Measurements from ENCODE around the gene RBPJ. TPM values are rescaled to one million over a fixed set of nuclear protein-coding genes. Genes with fewer than 3 reads are reported as not detected.

The RBPJ gene
- total RNA-seq, 1 experiment from 2014 or later = 53.8 TPM

GRCh38 chr4:26420438-26420837, 99.6 kb downstream of the RBPJ start:
- intact Hi-C loops (cut with micrococcal nuclease; ENCODE audit: unreplicated experiment) = loop anchor here (10.0 kb wide), 1 partner anchor 294 kb away; no protein-coding TSS in a partner anchor
- BruUV-seq (replicated peaks) = no TSS peak
- H3F3A ChIP-seq (ENCODE audit: insufficient read depth, low read depth) = no peaks in the 10 kb centered on the region
- ChIA-PET CTCF (no interaction called here), POLR2A (ENCODE audit: unreplicated experiment) (no interaction called here)
- H3K27me3 ChIP-seq (ENCODE audit: insufficient read depth, low read depth) = no peaks in the 10 kb centered on the region
- H3K9me2 ChIP-seq (ENCODE audit: insufficient read depth) = no peaks in the 10 kb centered on the region
- H3K36me3 ChIP-seq (ENCODE audit: low read depth) = no peaks in the 10 kb centered on the region
- no peaks in the 10 kb centered on the region for H3K79me2 ChIP-seq (ENCODE audit: low read depth)
- H3K27ac ChIP-seq = no peak overlapping the region
- no peaks in the 10 kb centered on the region for H3K4me1 ChIP-seq (replicated peaks; ENCODE audit: insufficient read depth)
- peaks cover 3% of the 10 kb centered on the region; the same call in 1 of the 2 replicates for H4K20me1 ChIP-seq (ENCODE audit: insufficient read depth)
- TF ChIP-seq CTCF (conservative IDR thresholded peaks at IDR 0.05) (no peak), EZH2 (IDR thresholded peaks at IDR 0.05; ENCODE audit: low read depth) (no peak)
- H2AFZ ChIP-seq = no peak overlapping the region
- no peak overlapping the region for H3K4me2 ChIP-seq
- no peaks in the 10 kb centered on the region for H3K9me3 ChIP-seq (ENCODE audit: insufficient read depth, low read depth)
- DNase-seq = no peak
- no peak overlapping the region for H3K4me3 ChIP-seq

DNA sequence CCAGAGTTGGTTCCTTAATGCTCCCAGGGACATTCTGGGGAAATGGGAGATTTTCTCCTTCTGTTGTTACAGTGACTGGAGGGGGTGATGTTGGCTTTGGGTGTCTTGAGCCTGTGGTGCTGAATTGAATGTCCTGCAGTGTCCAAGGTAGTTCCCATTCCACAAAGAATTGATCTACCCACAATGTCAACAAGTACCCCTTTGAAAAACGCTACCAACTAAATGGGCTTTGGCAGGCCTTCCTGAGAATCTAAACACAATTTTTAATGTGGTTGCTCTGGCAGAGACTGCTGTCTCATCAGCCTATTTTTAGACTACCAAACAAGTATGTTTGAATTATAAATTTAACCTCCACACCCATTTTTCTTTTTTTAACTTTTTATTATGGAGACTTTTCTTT, 100.1 kb downstream of the RBPJ start:
- intact Hi-C loops (cut with micrococcal nuclease; ENCODE audit: unreplicated experiment) = loop anchor here (10.0 kb wide), 1 partner anchor 294 kb away; no protein-coding TSS in a partner anchor
- no peak overlapping the region for H3K4me2 ChIP-seq
- no peaks in the 10 kb centered on the region for H3K4me1 ChIP-seq (replicated peaks; ENCODE audit: insufficient read depth)
- H3F3A ChIP-seq (ENCODE audit: insufficient read depth, low read depth) = no peaks in the 10 kb centered on the region
- ChIA-PET CTCF (no interaction called here), POLR2A (ENCODE audit: unreplicated experiment) (no interaction called here)
- H3K9me3 ChIP-seq (ENCODE audit: insufficient read depth, low read depth) = no peaks in the 10 kb centered on the region
- H3K36me3 ChIP-seq (ENCODE audit: low read depth) = no peaks in the 10 kb centered on the region
- H3K9me2 ChIP-seq (ENCODE audit: insufficient read depth) = no peaks in the 10 kb centered on the region
- no peak overlapping the region for H3K27ac ChIP-seq
- no TSS peak for BruUV-seq (replicated peaks)
- H4K20me1 ChIP-seq (ENCODE audit: insufficient read depth) = peaks cover 3% of the 10 kb centered on the region; the same call in 1 of the 2 replicates
- H2AFZ ChIP-seq = no peak overlapping the region
- H3K27me3 ChIP-seq (ENCODE audit: insufficient read depth, low read depth) = no peaks in the 10 kb centered on the region
- no peak for DNase-seq
- H3K4me3 ChIP-seq = no peak overlapping the region
- no peaks in the 10 kb centered on the region for H3K79me2 ChIP-seq (ENCODE audit: low read depth)
- TF ChIP-seq EZH2 (IDR thresholded peaks at IDR 0.05; ENCODE audit: low read depth) = no peak
- TF ChIP-seq CTCF (conservative IDR thresholded peaks at IDR 0.05) = no peak

DNA sequence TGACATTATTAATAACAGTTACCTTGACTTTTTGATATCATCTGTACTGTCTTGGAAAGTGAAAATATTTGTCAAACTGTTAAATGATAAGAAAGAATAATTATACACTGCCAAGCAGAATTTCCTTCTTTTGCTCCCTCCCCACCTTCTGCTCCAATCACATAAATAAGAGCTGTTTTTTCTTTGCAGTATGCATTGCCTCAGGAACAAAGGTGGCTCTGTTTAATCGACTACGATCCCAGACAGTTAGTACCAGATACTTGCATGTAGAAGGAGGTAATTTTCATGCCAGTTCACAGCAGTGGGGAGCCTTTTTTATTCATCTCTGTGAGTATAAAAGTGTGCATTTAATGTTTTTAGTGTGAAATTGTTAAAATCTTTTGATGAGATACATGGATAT, 103.3 kb downstream of the RBPJ start:
- H3K9me2 ChIP-seq (ENCODE audit: insufficient read depth) = no peaks in the 10 kb centered on the region
- DNase-seq = no peak
- H3F3A ChIP-seq (ENCODE audit: insufficient read depth, low read depth) = no peaks in the 10 kb centered on the region
- intact Hi-C loops (cut with micrococcal nuclease; ENCODE audit: unreplicated experiment) = loop anchor here (10.0 kb wide), 1 partner anchor 291 kb away; no protein-coding TSS in a partner anchor
- H3K27ac ChIP-seq = no peak overlapping the region
- H3K9me3 ChIP-seq (ENCODE audit: insufficient read depth, low read depth) = no peaks in the 10 kb centered on the region
- H3K4me3 ChIP-seq = no peak overlapping the region
- no peaks in the 10 kb centered on the region for H3K36me3 ChIP-seq (ENCODE audit: low read depth)
- POLR2A ChIA-PET (ENCODE audit: unreplicated experiment) = no interaction called here
- H3K4me1 ChIP-seq (replicated peaks; ENCODE audit: insufficient read depth) = no peaks in the 10 kb centered on the region
- TF ChIP-seq EZH2 (IDR thresholded peaks at IDR 0.05; ENCODE audit: low read depth) (no peak), CTCF (conservative IDR thresholded peaks at IDR 0.05) (no peak)
- H3K4me2 ChIP-seq = no peak overlapping the region
- CTCF ChIA-PET = no interaction called here
- BruUV-seq (replicated peaks) = no TSS peak
- H3K79me2 ChIP-seq (ENCODE audit: low read depth) = no peaks in the 10 kb centered on the region
- peaks cover 3% of the 10 kb centered on the region; the same call in 1 of the 2 replicates for H4K20me1 ChIP-seq (ENCODE audit: insufficient read depth)
- H2AFZ ChIP-seq = no peak overlapping the region
- no peaks in the 10 kb centered on the region for H3K27me3 ChIP-seq (ENCODE audit: insufficient read depth, low read depth)
